GM21360 (cell line): ENCODE results near the gene SLC45A3.
A peak's percentile ranks its signal among the peaks of the same experiment; 100 is the strongest.

Experiments
- ATAC-seq: cut with Tn5 transposase; IDR thresholded peaks from one replicate; pipeline ENCODE4 v1.9.1; 2021; ENCODE audit warnings: mild to moderate bottlenecking, moderate library complexity; ENCODE audit not compliant: unreplicated experiment

Gene SLC45A3

GRCh38 chr1:205669341-205670149 is 10.8 kb downstream of the SLC45A3 start:
- peak; percentile 42 for ATAC-seq

- ATAC-seq: peak; percentile 34
Measured at GRCh38 chr1:205668951-205669340, 11.4 kb downstream of the SLC45A3 start.

GRCh38 chr1:205667909-205668643 is 12.2 kb downstream of the SLC45A3 start:
- no peak for ATAC-seq

GRCh38 chr1:205666372-205667166 is 13.7 kb downstream of the SLC45A3 start:
- no peak for ATAC-seq

- ATAC-seq: no peak
Measured at GRCh38 chr1:205665201-205666045, 14.9 kb downstream of the SLC45A3 start.

- no peak for ATAC-seq
Measured at GRCh38 chr1:205664399-205665017, 15.8 kb downstream of the SLC45A3 start.

- no peak for ATAC-seq
Measured at GRCh38 chr1:205663286-205663936, 16.9 kb downstream of the SLC45A3 start.

GRCh38 chr1:205662791-205663190 is 17.5 kb downstream of the SLC45A3 start:
- ATAC-seq: no peak

- no peak for ATAC-seq
Measured at GRCh38 chr1:205662135-205662738, 18.1 kb downstream of the SLC45A3 start.

- no peak for ATAC-seq
Measured at GRCh38 chr1:205661429-205662134, 18.7 kb downstream of the SLC45A3 start.

- ATAC-seq: no peak
Measured at GRCh38 chr1:205660361-205660760, 19.9 kb downstream of the SLC45A3 start.

- ATAC-seq: peak; percentile 69
Measured at GRCh38 chr1:205658943-205659581, 21.2 kb downstream of the SLC45A3 start.

- no peak for ATAC-seq
Measured at GRCh38 chr1:205656236-205656635, 24.1 kb downstream of the SLC45A3 start.

- no peak for ATAC-seq
Measured at GRCh38 chr1:205652984-205653383, 27.3 kb downstream of the SLC45A3 start.

GRCh38 chr1:205650241-205650640 is 30.1 kb downstream of the SLC45A3 start:
- no peak for ATAC-seq

- no peak for ATAC-seq
Measured at GRCh38 chr1:205645519-205645918, 34.8 kb downstream of the SLC45A3 start.

- ATAC-seq: no peak
Measured at GRCh38 chr1:205642679-205643307, 37.5 kb downstream of the SLC45A3 start.

GRCh38 chr1:205639567-205639966 is 40.7 kb downstream of the SLC45A3 start:
- no peak for ATAC-seq
